Ovary (tissue), 3 donors: ENCODE measurements around the gene PITPNC1.

Experiments
- POLR2A ChIP-seq: fragments of 450-650 bp; IDR thresholded peaks from one replicate; pipeline ENCODE4 v1.6.1; 2017; ENCODE audit warnings: antibody characterized with exemption, mild to moderate bottlenecking, moderate library complexity
- TF ChIP-seq, protein P1 (sequence below), 3 donors: fragments of 450-650 bp in 2 of 3; fragments of 200-600 bp in 1 of 3; IDR thresholded peaks; one replicate each; pipeline versions ENCODE4 v1.5.1 to v1.8.0; 2016 to 2022; ENCODE audit warnings: antibody characterized with exemption in 3 of 3, mild to moderate bottlenecking in 1 of 3
- donor health status: DM: no; HTN: no; CAD: no.

- TF ChIP-seq, protein P1, sequence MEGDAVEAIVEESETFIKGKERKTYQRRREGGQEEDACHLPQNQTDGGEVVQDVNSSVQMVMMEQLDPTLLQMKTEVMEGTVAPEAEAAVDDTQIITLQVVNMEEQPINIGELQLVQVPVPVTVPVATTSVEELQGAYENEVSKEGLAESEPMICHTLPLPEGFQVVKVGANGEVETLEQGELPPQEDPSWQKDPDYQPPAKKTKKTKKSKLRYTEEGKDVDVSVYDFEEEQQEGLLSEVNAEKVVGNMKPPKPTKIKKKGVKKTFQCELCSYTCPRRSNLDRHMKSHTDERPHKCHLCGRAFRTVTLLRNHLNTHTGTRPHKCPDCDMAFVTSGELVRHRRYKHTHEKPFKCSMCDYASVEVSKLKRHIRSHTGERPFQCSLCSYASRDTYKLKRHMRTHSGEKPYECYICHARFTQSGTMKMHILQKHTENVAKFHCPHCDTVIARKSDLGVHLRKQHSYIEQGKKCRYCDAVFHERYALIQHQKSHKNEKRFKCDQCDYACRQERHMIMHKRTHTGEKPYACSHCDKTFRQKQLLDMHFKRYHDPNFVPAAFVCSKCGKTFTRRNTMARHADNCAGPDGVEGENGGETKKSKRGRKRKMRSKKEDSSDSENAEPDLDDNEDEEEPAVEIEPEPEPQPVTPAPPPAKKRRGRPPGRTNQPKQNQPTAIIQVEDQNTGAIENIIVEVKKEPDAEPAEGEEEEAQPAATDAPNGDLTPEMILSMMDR (IDR thresholded peaks at IDR 0.05): no peak
- TF ChIP-seq POLR2A: no peak
Measured at GRCh38 chr17:67519801-67520251, 142.7 kb downstream of the PITPNC1 start.
